Right lobe of liver (tissue), 4 donors: Measurements from ENCODE around the gene MBP.

Source experiments
- CTCF ChIP-seq, 4 donors: fragments of 200-600 bp in 3 of 4; fragments of 450-650 bp in 1 of 4; IDR thresholded peaks; one replicate each; pipeline versions ENCODE4 v1.5.1 to v1.8.0; 2016 to 2022; ENCODE audit warnings: antibody characterized with exemption in 4 of 4, mild to moderate bottlenecking in 2 of 4
- POLR2A ChIP-seq: fragments of 450-650 bp; IDR thresholded peaks from one replicate; pipeline ENCODE4 v1.6.1; 2017; ENCODE audit warnings: antibody characterized with exemption, mild to moderate bottlenecking
- donor health status: DM: no; HTN: no; CAD: no.
- donor health status: DM: no; HTN: no; CAD: no.
- donor health status: DM: no; HTN: yes; CAD: no.

GRCh38 chr18:77098029-77098428 is 34.6 kb downstream of the MBP start:
- TF ChIP-seq CTCF (IDR thresholded peaks at IDR 0.05) (no peak), POLR2A (no peak)
